ENCODE data around the gene ZNF593OS. TPM values are rescaled to one million over a fixed set of nuclear protein-coding genes. Genes with fewer than 3 reads are reported as not detected.

The ZNF593OS gene
- total RNA-seq, 1 experiment from 2014 or later, result not detected

GRCh38 chr1:26164861-26165842 is 6.5 kb downstream of the ZNF593OS start:
- H4K5ac ChIP-seq (ENCODE audit: insufficient read length, low read depth, low read length), result no peak overlapping the region

More at GRCh38 chr1:26164861-26165842, 6.5 kb downstream of the ZNF593OS start:
- Histone ChIP-seq H3T11ph (ENCODE audit: low read length) (no peak overlapping the region), H4K8ac (replicated peaks; ENCODE audit: insufficient read length, low read depth, low read length) (no peak overlapping the region), H3K18ac (ENCODE audit: insufficient read length, low read depth, low read length) (peak overlapping the region; percentile 60), H3K14ac (ENCODE audit: insufficient read depth, low read length) (peak overlapping the region; percentile 8; the same call in 1 of the 2 replicates), H3K23ac (ENCODE audit: insufficient read length, low read depth, low read length) (no peak overlapping the region), H2BK120ac (ENCODE audit: low read depth, low read length, poor library complexity, severe bottlenecking) (no peak overlapping the region), H3K4me2 (ENCODE audit: insufficient read depth, insufficient read length, low read length) (peak overlapping the region; percentile 64), H4K20me1 (ENCODE audit: control insufficient read depth, insufficient read depth, insufficient read length) (no peaks in the 10 kb centered on the region), H3K79me2 (ENCODE audit: insufficient read depth, low read length) (no peaks in the 10 kb centered on the region; the same call in 1 of the 2 replicates), H2BK5ac (ENCODE audit: insufficient read length, low read length) (no peak overlapping the region), H4K91ac (ENCODE audit: insufficient read length, low read depth, low read length) (no peak overlapping the region), H3K4me1 (ENCODE audit: insufficient read depth, low read length) (peaks cover 6% of the 10 kb centered on the region; the same call in 1 of the 2 replicates), H3K23me2 (ENCODE audit: insufficient read length, low read depth, low read length, poor library complexity, severe bottlenecking) (peaks cover 21% of the 10 kb centered on the region), H3K56ac (ENCODE audit: insufficient read length, low read depth, low read length) (no peak overlapping the region), H2BK12ac (ENCODE audit: insufficient read length, low read depth, low read length) (no peak overlapping the region), H3K9me3 (ENCODE audit: control insufficient read depth, low read depth, low read length) (no peaks in the 10 kb centered on the region), H3K27me3 (ENCODE audit: insufficient read depth, low read length) (peaks cover 28% of the 10 kb centered on the region; the same call in 1 of the 2 replicates), H3K27ac (ENCODE audit: insufficient read length, low read depth, low read length) (no peak overlapping the region), H3K9ac (ENCODE audit: extremely low read depth, insufficient read length, low read length) (no peak overlapping the region), H2AFZ (ENCODE audit: low read length) (no peak overlapping the region), H2AK5ac (ENCODE audit: insufficient read length, low read length) (no peak overlapping the region), H2BK15ac (ENCODE audit: low read depth, low read length) (no peak overlapping the region), H2BK20ac (ENCODE audit: low read depth, low read length, poor library complexity, severe bottlenecking) (no peak overlapping the region), H3K4ac (ENCODE audit: low read depth, low read length) (no peak overlapping the region), H3K79me1 (ENCODE audit: insufficient read depth, low read depth, low read length, poor library complexity, severe bottlenecking) (no peaks in the 10 kb centered on the region)
- Mint-ChIP-seq H3K4me3 (peak overlapping the region; percentile 69 to 84), H3K27me3 (ENCODE audit: low read depth) (peaks cover 75% of the 10 kb centered on the region), H3K4me1 (peaks cover 34 to 54% of the 10 kb centered on the region in 2 experiments), H3K9me3 (peaks cover 0 to 4% of the 10 kb centered on the region in 2 experiments; a peak in 1 of 5 replicates), H3K27ac (peak overlapping the region; percentile 40 to 80 (median 75); a peak in 6 of 7 replicates), H3K36me3 (ENCODE audit: insufficient read depth in 1 of 3, low read depth in 3 of 3) (no peaks in the 10 kb centered on the region)
- TF ChIP-seq CTCF (conservative IDR thresholded peaks at IDR 0.05), result no peak
- no CpG with 5 or more reads among the region's 19 CpGs for WGBS (ENCODE audit: extremely low coverage, insufficient read length, low lambda C conversion rate)
- DNase-seq, result no peak

All from H9 (cell line).